BJ (cell line): Measurements from ENCODE around the gene ARVCF. TPM values are rescaled to one million over a fixed set of nuclear protein-coding genes. Genes with fewer than 3 reads are reported as not detected.

Experiments used
- CTCF ChIA-PET: fragments of 350-600 bp; formaldehyde crosslinking; extraction: SDS; loops from one replicate; lab custom pipeline; 2021; ENCODE audit warnings: antibody characterized with exemption, inconsistent platforms; lab: Yijun Ruan, JAX
- POLR2A ChIA-PET: fragments of 300-600 bp; sonication (Branson Sonifier 250); formaldehyde crosslinking; extraction: SDS; loops from one replicate; lab custom pipeline; 2021; ENCODE audit warnings: antibody characterized with exemption; lab: Charles Lee
- DNase-seq: peaks from one replicate; pipeline ENCODE4 v3.0.0-alpha.2; 2011; ENCODE audit warnings: low read depth
- H3K27me3 ChIP-seq: 2 replicates; pipeline ENCODE4 v1.6.0; 2011; ENCODE audit warnings: low read length; ENCODE audit not compliant: control insufficient read depth, insufficient read depth
- H3K36me3 ChIP-seq: 2 replicates; pipeline ENCODE4 v1.5.1; 2011; ENCODE audit warnings: low read length; ENCODE audit not compliant: control insufficient read depth, insufficient read depth
- H3K4me3 ChIP-seq: 2 replicates; pipeline ENCODE4 v1.5.1; 2011; ENCODE audit warnings: low read depth, mild to moderate bottlenecking, control low read depth, low read length
- CTCF ChIP-seq: IDR thresholded peaks from 2 replicates; pipeline ENCODE4 v1.5.1; 2011; ENCODE audit warnings: low read depth, mild to moderate bottlenecking, control low read depth, inconsistent platforms, low read length, moderate library complexity; ENCODE audit not compliant: insufficient read depth
- polyA plus RNA-seq: library from polyadenylated mRNA; depleted of rRNA; stranded (reverse); fragments of >200 nt; gene quantifications from 2 replicates; pipeline ENCODE4 v1.2.3, GENCODE V29; 2011

Gene ARVCF
- polyA plus RNA-seq, 1 experiment, result 3.8 TPM

GRCh38 chr22:19970479-19971275 lies 45.9 kb downstream of the ARVCF start:
- no peak for DNase-seq
- TF ChIP-seq CTCF, result peak; percentile 97
- Histone ChIP-seq H3K36me3 (peaks cover 26% of the 10 kb centered on the region), H3K4me3 (no peak overlapping the region), H3K27me3 (no peaks in the 10 kb centered on the region)
- ChIA-PET POLR2A (no interaction called here), CTCF (interaction anchor here (0.7 to 7.2 kb wide), 12 partner anchors 8 to 145 kb away, joined by 3 to 97 read pairs (median 5); partner anchors contain the start of gene RANBP1)

GRCh38 chr22:19970031-19970478 lies 46.6 kb downstream of the ARVCF start:
- DNase-seq, result no peak
- ChIA-PET CTCF (interaction anchor here (0.6 to 7.2 kb wide), 11 partner anchors 8 to 163 kb away, joined by 3 to 97 read pairs (median 5); partner anchors contain the start of gene RANBP1), POLR2A (no interaction called here)
- Histone ChIP-seq H3K27me3 (no peaks in the 10 kb centered on the region), H3K4me3 (no peak overlapping the region), H3K36me3 (peaks cover 27% of the 10 kb centered on the region)
- no peak for TF ChIP-seq CTCF

GRCh38 chr22:19969141-19969928 lies 47.3 kb downstream of the ARVCF start:
- no peak for TF ChIP-seq CTCF
- POLR2A ChIA-PET, result no interaction called here
- H3K27me3 ChIP-seq, result no peaks in the 10 kb centered on the region
- DNase-seq, result no peak
- CTCF ChIA-PET, result interaction anchor here (0.6 to 7.2 kb wide), 10 partner anchors 9 to 348 kb away, joined by 3 to 97 read pairs (median 4); partner anchors contain the start of gene RANBP1
- no peak overlapping the region for H3K4me3 ChIP-seq
- peaks cover 34% of the 10 kb centered on the region for H3K36me3 ChIP-seq

- no peak for DNase-seq
- POLR2A ChIA-PET, result no interaction called here
- CTCF ChIA-PET, result interaction anchor here (0.5 to 7.2 kb wide), 4 partner anchors 10 to 173 kb away, joined by 3 to 97 read pairs (median 5); no protein-coding TSS in a partner anchor
- TF ChIP-seq CTCF, result no peak
- peaks cover 42% of the 10 kb centered on the region for H3K36me3 ChIP-seq
- no peak overlapping the region for H3K4me3 ChIP-seq
- H3K27me3 ChIP-seq, result no peaks in the 10 kb centered on the region
These were observed 48.2 kb downstream of the ARVCF start for GRCh38 chr22:19968450-19968891.
